ENCODE data around the gene ADAMTS16.

DNA sequence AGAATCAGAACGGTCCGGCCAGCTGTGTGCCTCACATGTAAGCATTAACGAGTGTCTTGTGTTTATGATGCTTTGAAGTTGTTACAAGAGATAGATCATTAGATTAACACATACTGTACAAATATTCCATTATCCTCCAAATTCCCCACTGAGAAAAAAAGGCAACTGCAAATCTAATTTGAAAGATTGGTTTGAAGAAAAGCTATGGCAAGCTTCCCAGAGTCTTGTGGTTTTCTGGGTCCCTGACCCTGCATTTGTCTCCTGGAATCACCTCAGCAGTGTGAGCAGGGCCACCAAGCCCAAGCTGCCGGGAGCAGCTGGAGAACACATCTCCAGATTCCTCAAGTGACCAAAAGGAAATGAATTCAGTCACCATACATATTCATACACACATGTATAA is 36.9 kb upstream of the ADAMTS16 start:
- TF ChIP-seq, protein P1, sequence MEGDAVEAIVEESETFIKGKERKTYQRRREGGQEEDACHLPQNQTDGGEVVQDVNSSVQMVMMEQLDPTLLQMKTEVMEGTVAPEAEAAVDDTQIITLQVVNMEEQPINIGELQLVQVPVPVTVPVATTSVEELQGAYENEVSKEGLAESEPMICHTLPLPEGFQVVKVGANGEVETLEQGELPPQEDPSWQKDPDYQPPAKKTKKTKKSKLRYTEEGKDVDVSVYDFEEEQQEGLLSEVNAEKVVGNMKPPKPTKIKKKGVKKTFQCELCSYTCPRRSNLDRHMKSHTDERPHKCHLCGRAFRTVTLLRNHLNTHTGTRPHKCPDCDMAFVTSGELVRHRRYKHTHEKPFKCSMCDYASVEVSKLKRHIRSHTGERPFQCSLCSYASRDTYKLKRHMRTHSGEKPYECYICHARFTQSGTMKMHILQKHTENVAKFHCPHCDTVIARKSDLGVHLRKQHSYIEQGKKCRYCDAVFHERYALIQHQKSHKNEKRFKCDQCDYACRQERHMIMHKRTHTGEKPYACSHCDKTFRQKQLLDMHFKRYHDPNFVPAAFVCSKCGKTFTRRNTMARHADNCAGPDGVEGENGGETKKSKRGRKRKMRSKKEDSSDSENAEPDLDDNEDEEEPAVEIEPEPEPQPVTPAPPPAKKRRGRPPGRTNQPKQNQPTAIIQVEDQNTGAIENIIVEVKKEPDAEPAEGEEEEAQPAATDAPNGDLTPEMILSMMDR (IDR thresholded peaks at IDR 0.05), result no peak
- no peak for TF ChIP-seq EZH2phosphoT487 (IDR thresholded peaks at IDR 0.05)

Measured in neural progenitor cell (in vitro differentiated cells).